Measurements from ENCODE around the gene PISD.

The PISD gene

GRCh38 chr22:31647523-31648320 lies 14.3 kb downstream of the PISD start:
- H3K27ac ChIP-seq: no peak overlapping the region
- TF ChIP-seq CTCF (conservative IDR thresholded peaks at IDR 0.05): no peak

- TF ChIP-seq CTCF (conservative IDR thresholded peaks at IDR 0.05): no peak
- no peak overlapping the region for H3K27ac ChIP-seq
Measured at GRCh38 chr22:31647066-31647465, 14.9 kb downstream of the PISD start.

GRCh38 chr22:31646186-31647019 lies 15.6 kb downstream of the PISD start:
- H3K27ac ChIP-seq: no peak overlapping the region
- TF ChIP-seq CTCF (conservative IDR thresholded peaks at IDR 0.05): no peak

DNA sequence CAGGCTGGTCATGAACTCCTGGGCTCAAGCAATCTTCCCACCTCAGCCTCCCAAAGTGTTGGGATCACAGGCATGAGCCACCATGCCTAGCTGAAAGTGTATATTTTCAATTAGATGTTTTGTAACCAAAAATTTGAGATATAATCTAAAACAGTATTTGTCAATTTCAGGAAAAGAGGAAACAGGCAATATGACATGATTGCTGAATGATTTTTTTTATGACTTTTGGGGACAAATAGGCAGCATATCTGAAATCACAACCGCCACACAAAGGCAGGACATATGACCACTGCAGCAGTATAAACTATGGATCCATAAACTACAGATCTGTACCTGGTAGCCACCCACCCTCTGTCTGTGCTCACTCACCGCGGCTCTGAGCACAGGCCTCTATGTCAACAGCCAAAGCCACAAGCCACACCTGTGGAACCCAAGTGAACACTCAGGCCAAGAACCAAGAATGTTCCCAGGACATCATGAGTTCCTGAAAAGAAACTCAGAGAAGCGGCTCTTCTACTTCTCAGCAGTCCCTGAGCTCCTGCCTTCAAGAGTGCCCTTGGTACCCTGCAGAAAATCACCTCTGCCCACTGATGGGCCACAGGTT lies 22.5 kb downstream of the PISD start:
- no peak overlapping the region for H3K27ac ChIP-seq

DNA sequence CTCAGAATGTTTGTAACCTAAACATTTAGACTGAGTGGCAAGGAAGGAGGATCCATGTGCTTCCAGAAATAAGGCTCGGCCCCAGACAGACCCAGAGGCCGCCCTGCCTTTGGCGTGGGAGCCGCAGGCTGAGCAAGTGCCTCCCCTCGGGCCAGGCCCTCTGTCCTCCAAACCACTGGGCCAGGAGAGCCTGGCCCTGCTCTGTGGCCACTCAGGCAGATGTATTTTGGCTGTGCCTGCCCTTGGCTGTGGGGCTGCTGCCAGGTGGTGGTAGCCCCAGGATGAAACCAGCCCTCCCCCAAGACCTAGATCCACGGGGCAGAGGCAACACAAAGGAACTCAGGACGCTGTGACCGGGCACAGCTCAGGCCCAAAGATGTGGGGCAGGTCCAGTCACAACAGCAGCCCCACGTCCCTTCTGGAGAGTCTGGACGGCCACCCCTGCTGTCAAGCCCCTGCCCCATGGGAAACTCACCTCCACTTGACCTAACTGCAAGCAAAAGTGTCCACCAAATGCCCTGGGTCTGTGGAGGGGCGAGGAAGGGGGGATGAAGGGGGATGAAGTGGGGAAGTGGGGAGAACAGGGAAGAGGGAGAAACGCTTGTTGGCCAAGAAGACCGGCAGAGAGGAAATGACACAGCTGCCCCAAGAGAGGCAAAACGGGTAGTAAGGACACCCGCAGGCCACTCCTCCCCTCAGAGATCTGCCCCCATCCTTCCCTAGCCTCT lies 24.0 kb downstream of the PISD start:
- no peak overlapping the region for H3K27ac ChIP-seq
- no peak for TF ChIP-seq CTCF (conservative IDR thresholded peaks at IDR 0.05)

More for the DNA sequence above, 22.5 kb downstream of the PISD start:
- no peak for TF ChIP-seq CTCF (conservative IDR thresholded peaks at IDR 0.05)

DNA sequence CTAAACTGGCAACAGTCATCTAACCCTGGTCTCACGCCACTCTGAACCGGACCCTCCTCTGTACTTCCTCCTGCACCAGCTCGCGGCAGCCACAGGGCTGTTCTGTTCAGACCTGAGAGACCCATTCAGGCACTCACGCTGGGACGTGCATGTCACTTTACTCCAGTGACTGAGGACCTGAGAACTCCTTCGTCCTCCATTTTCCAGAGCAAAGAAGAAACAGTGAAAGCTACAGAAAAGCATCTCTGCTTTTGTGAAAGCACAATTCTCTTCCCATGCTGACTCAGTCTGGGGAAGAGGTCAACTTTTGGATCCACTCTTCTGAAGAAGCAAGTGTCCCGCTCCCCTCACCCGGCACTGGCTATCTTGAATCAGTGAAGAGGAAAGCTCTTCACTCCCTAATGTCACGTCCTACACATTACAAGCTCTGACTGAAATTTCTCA lies 24.5 kb downstream of the PISD start:
- no peak overlapping the region for H3K27ac ChIP-seq
- no peak for TF ChIP-seq CTCF (conservative IDR thresholded peaks at IDR 0.05)

Data from VCaP (cell line).